Duodenal mucosa (tissue), 2 donors: ENCODE measurements around the gene HORMAD2.

Source experiments
- H3K27ac ChIP-seq: one replicate; pipeline ENCODE4 v1.7.0; 2013; ENCODE audit warnings: low read depth, low read length
- H3K27me3 ChIP-seq, 2 donors: one replicate each; pipeline ENCODE4 v1.7.0; 2013; ENCODE audit warnings: low read length in 2 of 2, control low read depth in 1 of 2; ENCODE audit not compliant: insufficient read depth in 2 of 2, control insufficient read depth in 1 of 2
- H3K36me3 ChIP-seq, 2 donors: one replicate each; pipeline ENCODE4 v1.7.0; 2013; ENCODE audit warnings: low read length in 2 of 2, control low read depth in 1 of 2; ENCODE audit not compliant: insufficient read depth in 2 of 2, control insufficient read depth in 1 of 2
- H3K4me1 ChIP-seq, 2 donors: one replicate each; pipeline ENCODE4 v1.7.0; 2013; ENCODE audit warnings: low read length in 2 of 2, control low read depth in 1 of 2; ENCODE audit not compliant: insufficient read depth in 2 of 2, control insufficient read depth in 1 of 2
- H3K4me3 ChIP-seq, 2 donors: one replicate each; pipeline ENCODE4 v1.7.0; 2013; ENCODE audit warnings: low read length in 2 of 2, low read depth in 1 of 2
- H3K9ac ChIP-seq, 2 donors: one replicate each; pipeline ENCODE4 v1.7.0; 2013; ENCODE audit warnings: low read length in 2 of 2, low read depth in 1 of 2
- H3K9me3 ChIP-seq, 2 donors: one replicate each; pipeline ENCODE4 v1.7.0; 2013; ENCODE audit warnings: low read length in 2 of 2, control low read depth in 1 of 2; ENCODE audit not compliant: control insufficient read depth in 1 of 2

The HORMAD2 gene

GRCh38 chr22:30121960-30122359 is 41.7 kb downstream of the HORMAD2 start:
- H3K4me1 ChIP-seq = no peaks in the 10 kb centered on the region
- no peak overlapping the region for H3K27ac ChIP-seq
- peaks cover 0 to 4% of the 10 kb centered on the region in 2 donors for H3K27me3 ChIP-seq
- no peaks in the 10 kb centered on the region for H3K9me3 ChIP-seq
- H3K9ac ChIP-seq = no peak overlapping the region
- H3K4me3 ChIP-seq = no peak overlapping the region
- H3K36me3 ChIP-seq = no peaks in the 10 kb centered on the region

- Histone ChIP-seq H3K27ac (no peak overlapping the region), H3K9ac (no peak overlapping the region), H3K4me3 (no peak overlapping the region), H3K4me1 (no peaks in the 10 kb centered on the region), H3K9me3 (no peaks in the 10 kb centered on the region), H3K36me3 (no peaks in the 10 kb centered on the region), H3K27me3 (peaks cover 0 to 4% of the 10 kb centered on the region in 2 donors)
Observed at GRCh38 chr22:30123463-30123862, 43.2 kb downstream of the HORMAD2 start.

GRCh38 chr22:30127749-30128166 is 47.5 kb downstream of the HORMAD2 start:
- Histone ChIP-seq H3K9ac (no peak overlapping the region), H3K27me3 (no peaks in the 10 kb centered on the region), H3K36me3 (no peaks in the 10 kb centered on the region), H3K27ac (no peak overlapping the region), H3K9me3 (no peaks in the 10 kb centered on the region), H3K4me3 (no peak overlapping the region), H3K4me1 (no peaks in the 10 kb centered on the region)

GRCh38 chr22:30128511-30128910 is 48.2 kb downstream of the HORMAD2 start:
- no peak overlapping the region for H3K27ac ChIP-seq
- no peaks in the 10 kb centered on the region for H3K9me3 ChIP-seq
- no peaks in the 10 kb centered on the region for H3K36me3 ChIP-seq
- H3K4me1 ChIP-seq = no peaks in the 10 kb centered on the region
- H3K9ac ChIP-seq = no peak overlapping the region
- no peaks in the 10 kb centered on the region for H3K27me3 ChIP-seq
- no peak overlapping the region for H3K4me3 ChIP-seq

- H3K4me1 ChIP-seq = no peaks in the 10 kb centered on the region
- no peak overlapping the region for H3K4me3 ChIP-seq
- H3K27ac ChIP-seq = no peak overlapping the region
- no peaks in the 10 kb centered on the region for H3K27me3 ChIP-seq
- no peak overlapping the region for H3K9ac ChIP-seq
- H3K9me3 ChIP-seq = no peaks in the 10 kb centered on the region
- no peaks in the 10 kb centered on the region for H3K36me3 ChIP-seq
Observed at GRCh38 chr22:30129636-30130035, 49.4 kb downstream of the HORMAD2 start.

GRCh38 chr22:30132290-30132996 is 52.2 kb downstream of the HORMAD2 start:
- Histone ChIP-seq H3K36me3 (no peaks in the 10 kb centered on the region), H3K4me1 (no peaks in the 10 kb centered on the region), H3K4me3 (no peak overlapping the region), H3K9me3 (no peaks in the 10 kb centered on the region), H3K9ac (no peak overlapping the region), H3K27ac (no peak overlapping the region), H3K27me3 (no peaks in the 10 kb centered on the region)

- H3K36me3 ChIP-seq = no peaks in the 10 kb centered on the region
- H3K4me1 ChIP-seq = no peaks in the 10 kb centered on the region
- no peaks in the 10 kb centered on the region for H3K27me3 ChIP-seq
- no peak overlapping the region for H3K9ac ChIP-seq
- peaks cover 4 to 6% of the 10 kb centered on the region in 2 donors for H3K9me3 ChIP-seq
- no peak overlapping the region for H3K27ac ChIP-seq
- H3K4me3 ChIP-seq = no peak overlapping the region
Observed at GRCh38 chr22:30140414-30140813, 60.1 kb downstream of the HORMAD2 start.

GRCh38 chr22:30143265-30143664 is 63.0 kb downstream of the HORMAD2 start:
- H3K4me3 ChIP-seq = no peak overlapping the region
- H3K9me3 ChIP-seq = peaks cover 4 to 6% of the 10 kb centered on the region in 2 donors
- no peak overlapping the region for H3K9ac ChIP-seq
- no peak overlapping the region for H3K27ac ChIP-seq
- H3K36me3 ChIP-seq = no peaks in the 10 kb centered on the region
- no peaks in the 10 kb centered on the region for H3K27me3 ChIP-seq
- no peaks in the 10 kb centered on the region for H3K4me1 ChIP-seq

GRCh38 chr22:30144391-30144790 is 64.1 kb downstream of the HORMAD2 start:
- no peak overlapping the region for H3K9ac ChIP-seq
- H3K27ac ChIP-seq = no peak overlapping the region
- H3K9me3 ChIP-seq = peaks cover 4 to 6% of the 10 kb centered on the region in 2 donors
- H3K4me1 ChIP-seq = no peaks in the 10 kb centered on the region
- H3K4me3 ChIP-seq = no peak overlapping the region
- no peaks in the 10 kb centered on the region for H3K27me3 ChIP-seq
- H3K36me3 ChIP-seq = no peaks in the 10 kb centered on the region

GRCh38 chr22:30150212-30150611 is 69.9 kb downstream of the HORMAD2 start:
- Histone ChIP-seq H3K27ac (no peak overlapping the region), H3K4me3 (no peak overlapping the region), H3K9ac (no peak overlapping the region), H3K27me3 (no peaks in the 10 kb centered on the region), H3K4me1 (no peaks in the 10 kb centered on the region), H3K36me3 (no peaks in the 10 kb centered on the region), H3K9me3 (no peaks in the 10 kb centered on the region)
